HG02840 (cell line): Measurements from ENCODE around the gene SSH2.

Experiments
- ATAC-seq: cut with Tn5 transposase; IDR thresholded peaks from one replicate; pipeline ENCODE4 v1.9.1; 2021; ENCODE audit warnings: mild to moderate bottlenecking, moderate library complexity, moderate number of reproducible peaks; ENCODE audit not compliant: unreplicated experiment, low FRiP score

SSH2 gene

GRCh38 chr17:29643817-29644160 lies 286.2 kb downstream of the SSH2 start:
- ATAC-seq: no peak

- no peak for ATAC-seq
These were observed 287.8 kb downstream of the SSH2 start for GRCh38 chr17:29642171-29642611.

GRCh38 chr17:29640981-29641642 lies 288.9 kb downstream of the SSH2 start:
- ATAC-seq: no peak

GRCh38 chr17:29640413-29640812 lies 289.6 kb downstream of the SSH2 start:
- no peak for ATAC-seq

GRCh38 chr17:29633886-29634285 lies 296.1 kb downstream of the SSH2 start:
- ATAC-seq: no peak

- ATAC-seq: no peak
These were observed 299.3 kb downstream of the SSH2 start for GRCh38 chr17:29630630-29631193.

- no peak for ATAC-seq
These were observed 300.2 kb downstream of the SSH2 start for GRCh38 chr17:29629839-29630238.

- ATAC-seq: no peak
These were observed 301.4 kb downstream of the SSH2 start for GRCh38 chr17:29628644-29629043.

- ATAC-seq: no peak
These were observed 302.1 kb downstream of the SSH2 start for GRCh38 chr17:29627951-29628350.

- ATAC-seq: no peak
These were observed 304.8 kb downstream of the SSH2 start for GRCh38 chr17:29625037-29625750.

GRCh38 chr17:29624586-29624985 lies 305.4 kb downstream of the SSH2 start:
- ATAC-seq: no peak

- no peak for ATAC-seq
These were observed 306.8 kb downstream of the SSH2 start for GRCh38 chr17:29623283-29623647.

GRCh38 chr17:29622337-29623282 lies 307.4 kb downstream of the SSH2 start, which contains the start of gene CORO6:
Gene CORO6 (minus strand): TSS chr17:29622912. CDS start chr17:29621421, 1,491 bp downstream.
- ATAC-seq: no peak

- ATAC-seq: no peak
These were observed 308.3 kb downstream of the SSH2 start for GRCh38 chr17:29621751-29622194.

GRCh38 chr17:29620779-29621500 lies 309.1 kb downstream of the SSH2 start:
- no peak for ATAC-seq

GRCh38 chr17:29620271-29620670 lies 309.8 kb downstream of the SSH2 start:
- no peak for ATAC-seq

- no peak for ATAC-seq
These were observed 310.8 kb downstream of the SSH2 start for GRCh38 chr17:29619251-29619650.

GRCh38 chr17:29618272-29619065 lies 311.6 kb downstream of the SSH2 start:
- no peak for ATAC-seq
